ENCODE results near the gene PRODH2.
"Not testable (repeated sequence)": the region's sequence is repeated elsewhere in the genome, so short reads cannot be mapped to it uniquely, and the experiment has no call there.

GRCh38 chr19:35772362-35772761 lies 40.3 kb downstream of the PRODH2 start:
- TF ChIP-seq CTCF (IDR thresholded peaks at IDR 0.05 in 2 of 3, conservative IDR thresholded peaks at IDR 0.05 in 1 of 3; ENCODE audit: control insufficient read depth in 2 of 3, extremely low read depth in 1 of 3, insufficient read depth in 1 of 3, low read depth in 3 of 3, low read length in 3 of 3); EED (IDR thresholded peaks at IDR 0.05; ENCODE audit: low read depth); GABPA (IDR thresholded peaks at IDR 0.05; ENCODE audit: low read depth); ZNF384 (IDR thresholded peaks at IDR 0.05; ENCODE audit: borderline replicate concordance, low read depth, low read length); NFXL1 (IDR thresholded peaks at IDR 0.05; ENCODE audit: borderline replicate concordance); MAX (IDR thresholded peaks at IDR 0.05; ENCODE audit: low read depth, low read length); EZH2 (IDR thresholded peaks at IDR 0.05; ENCODE audit: borderline replicate concordance, control insufficient read depth, low read depth, low read length); ZBTB33 (IDR thresholded peaks at IDR 0.05); POLR2A (IDR thresholded peaks at IDR 0.05; ENCODE audit: low read depth, low read length); CEBPB (IDR thresholded peaks at IDR 0.05; ENCODE audit: borderline replicate concordance in 1 of 2, low read depth in 2 of 2, low read length in 2 of 2); TCF7 (IDR thresholded peaks at IDR 0.05; ENCODE audit: borderline replicate concordance); GATAD2B (conservative IDR thresholded peaks at IDR 0.05; ENCODE audit: low read depth); E2F8 (IDR thresholded peaks at IDR 0.05; ENCODE audit: low read depth, partially characterized antibody): not testable (repeated sequence)
